ENCODE measurements around the gene LRCH4. TPM values are rescaled to one million over a fixed set of nuclear protein-coding genes. Genes with fewer than 3 reads are reported as not detected.
"Not testable (repeated sequence)": the region's sequence is repeated elsewhere in the genome, so short reads cannot be mapped to it uniquely, and the experiment has no call there.

Gene LRCH4
- polyA plus RNA-seq, 6 donors from 2014 or later, result 81.4 to 172 (median 106) TPM

DNA sequence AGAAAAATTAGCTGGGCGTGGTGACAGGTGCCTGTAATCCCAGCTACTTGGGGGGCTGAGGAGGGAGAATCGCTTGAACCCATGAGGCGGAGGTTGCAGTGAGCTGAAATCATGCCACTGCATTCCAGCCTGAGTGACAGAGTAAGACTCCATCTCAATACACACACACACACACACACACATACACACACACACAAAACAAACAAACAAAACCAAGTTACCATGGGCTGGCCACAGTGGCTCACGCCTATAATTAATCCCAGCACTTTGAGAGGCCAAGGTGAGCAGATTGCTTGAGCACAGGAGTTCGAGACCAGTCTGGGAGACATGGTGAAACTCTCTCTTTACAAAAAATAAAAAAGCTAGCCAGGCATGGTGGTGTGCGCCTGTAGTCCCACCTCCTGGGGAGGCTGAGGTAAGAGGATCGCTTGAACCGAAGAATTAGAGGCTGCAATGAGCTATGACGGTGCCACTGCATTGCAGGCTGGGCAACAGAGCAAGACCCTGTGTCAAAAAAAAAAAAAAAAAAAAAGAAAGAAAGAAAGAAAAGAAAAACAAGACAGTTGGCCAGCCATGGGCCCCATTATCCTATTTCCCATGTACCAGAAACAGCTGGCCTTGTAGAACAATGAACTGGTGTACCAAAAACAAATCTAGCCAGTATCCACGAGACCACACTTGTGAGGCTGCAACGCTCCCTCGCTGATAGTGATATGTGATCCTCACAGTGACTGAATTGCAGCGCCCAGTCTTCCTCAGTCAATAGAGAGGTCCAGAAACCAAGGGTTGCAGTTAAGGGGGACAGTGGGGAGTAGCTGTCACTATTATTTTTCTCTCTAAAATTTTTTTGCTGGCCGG lies 53.5 kb downstream of the LRCH4 start:
- peaks cover 0 to 12% (median 10%) of the 10 kb centered on the region in 3 donors for H3K27me3 Mint-ChIP-seq
- peak overlapping the region in 1 of 6 donors; percentile 52 for H3K27ac Mint-ChIP-seq
- H3K4me3 Mint-ChIP-seq, result no peak overlapping the region
- no peak for ATAC-seq (ENCODE audit: low read depth in 2 of 2)
- no peaks in the 10 kb centered on the region for H3K36me3 Mint-ChIP-seq
- no peaks in the 10 kb centered on the region for H3K9me3 Mint-ChIP-seq
- no peaks in the 10 kb centered on the region for H3K4me1 Mint-ChIP-seq
- no peak for DNase-seq

DNA sequence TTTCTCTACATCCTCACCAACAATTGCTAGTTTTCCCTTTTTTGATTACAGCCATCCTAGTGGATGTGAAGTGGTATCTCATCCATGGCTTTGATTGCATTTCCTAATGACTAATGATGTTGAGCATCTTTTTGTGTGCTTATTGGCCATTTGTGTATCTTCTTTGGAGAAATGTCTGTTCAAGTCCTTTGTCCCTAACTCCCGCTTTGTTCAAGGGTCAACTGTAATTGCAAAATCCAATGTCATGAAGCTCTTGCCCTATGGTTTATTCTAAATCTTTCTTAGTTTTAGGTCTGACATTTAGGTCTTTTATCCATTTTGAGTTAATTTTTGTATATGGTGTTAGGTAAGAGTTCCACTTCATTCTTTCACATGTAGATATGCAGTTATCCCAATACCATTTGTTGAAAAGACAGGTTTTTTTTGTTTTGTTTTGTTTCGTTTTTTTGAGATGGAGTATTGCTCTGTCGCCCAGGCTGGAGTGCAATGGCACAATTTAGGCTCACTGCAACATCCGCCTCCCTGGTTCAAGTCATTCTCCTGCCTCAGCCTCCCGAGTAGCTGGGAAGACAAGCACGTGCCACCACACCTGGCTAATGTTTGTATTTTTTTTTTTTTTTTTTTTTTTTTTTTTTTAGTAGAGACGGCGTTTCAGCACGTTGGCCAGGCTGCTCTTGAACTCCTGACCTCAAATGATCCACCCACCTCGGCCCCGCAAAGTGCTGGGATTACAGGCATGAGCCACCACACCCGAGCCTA lies 57.6 kb downstream of the LRCH4 start:
- H3K36me3 Mint-ChIP-seq; DNase-seq; H3K4me3 Mint-ChIP-seq; ATAC-seq (ENCODE audit: low read depth in 2 of 2); H3K27ac Mint-ChIP-seq; H3K4me1 Mint-ChIP-seq; H3K9me3 Mint-ChIP-seq: not testable (repeated sequence)
- H3K27me3 Mint-ChIP-seq, result peaks cover 0 to 10% (median 10%) of the 10 kb centered on the region in 3 donors

Other genes starting within 250 kb of the LRCH4 start
- gene PILRB, start 228.0 kb downstream of the LRCH4 start, polyA plus RNA-seq (ENCODE audit: low read depth in 6 of 6), result 10 to 100 TPM in 2 of 6 donors, 1 to 10 TPM in 4; 3.5 to 28.7 (median 7.0) TPM
- gene PILRA, start 212.6 kb downstream of the LRCH4 start, polyA plus RNA-seq (ENCODE audit: low read depth in 6 of 6), result 1 to 10 TPM in 1 of 6 donors, under 1 TPM in 4, not detected in 1; 0.53 to 1.8 (median 0.53) TPM
- 10 to 100 TPM in 5 of 6 donors, 1 to 10 TPM in 1; 9.4 to 24.9 (median 13.3) TPM for gene ZCWPW1, start 157.4 kb downstream of the LRCH4 start, polyA plus RNA-seq (ENCODE audit: low read depth in 6 of 6)
- gene MEPCE, start 156.3 kb downstream of the LRCH4 start, polyA plus RNA-seq (ENCODE audit: low read depth in 6 of 6), result 10 to 100 TPM; 10.9 to 24.6 (median 19.5) TPM
- gene PPP1R35, start 149.6 kb downstream of the LRCH4 start, polyA plus RNA-seq (ENCODE audit: low read depth in 6 of 6), result 10 to 100 TPM; 21.8 to 46.8 (median 27.5) TPM
- under 1 TPM in 1 of 6 donors, not detected in 5; 0.45 TPM for gene SPACDR, start 121.9 kb downstream of the LRCH4 start, polyA plus RNA-seq (ENCODE audit: low read depth in 6 of 6)
- gene TSC22D4, start 106.9 kb downstream of the LRCH4 start, polyA plus RNA-seq (ENCODE audit: low read depth in 6 of 6), result 10 to 100 TPM; 17.5 to 23.6 (median 20.7) TPM
- not detected for gene NYAP1, start 102.2 kb downstream of the LRCH4 start, polyA plus RNA-seq (ENCODE audit: low read depth in 6 of 6)
- 1 to 10 TPM in 5 of 6 donors, not detected in 1; 3.1 to 5.9 (median 4.1) TPM for gene AGFG2, start 46.9 kb downstream of the LRCH4 start, polyA plus RNA-seq (ENCODE audit: low read depth in 6 of 6)
- gene SAP25, start 12.2 kb downstream of the LRCH4 start, polyA plus RNA-seq (ENCODE audit: low read depth in 6 of 6), result not detected
- gene FBXO24, start 199 bp upstream of the LRCH4 start, polyA plus RNA-seq (ENCODE audit: low read depth in 6 of 6), result 1 to 10 TPM in 2 of 6 donors, under 1 TPM in 3, not detected in 1; 0.13 to 1.7 (median 0.89) TPM
- 1 to 10 TPM in 1 of 6 donors, under 1 TPM in 4, not detected in 1; 0.23 to 1.1 (median 0.86) TPM for gene PCOLCE, start 16.2 kb upstream of the LRCH4 start, polyA plus RNA-seq (ENCODE audit: low read depth in 6 of 6)
- gene MOSPD3, start 26.4 kb upstream of the LRCH4 start, polyA plus RNA-seq (ENCODE audit: low read depth in 6 of 6), result 10 to 100 TPM in 5 of 6 donors, 1 to 10 TPM in 1; 7.7 to 18.2 (median 13.1) TPM
- 1 to 10 TPM in 1 of 6 donors, under 1 TPM in 3, not detected in 2; 0.58 to 1.3 (median 0.65) TPM for gene TFR2, start 55.4 kb upstream of the LRCH4 start, polyA plus RNA-seq (ENCODE audit: low read depth in 6 of 6)
- gene ACTL6B, start 70.3 kb upstream of the LRCH4 start, polyA plus RNA-seq (ENCODE audit: low read depth in 6 of 6), result not detected
- gene GNB2, start 87.6 kb upstream of the LRCH4 start, polyA plus RNA-seq (ENCODE audit: low read depth in 6 of 6), result 10 to 100 TPM; 46.2 to 65.4 (median 56.2) TPM
- gene GIGYF1, start 108.1 kb upstream of the LRCH4 start, polyA plus RNA-seq (ENCODE audit: low read depth in 6 of 6), result 1 to 10 TPM in 4 of 6 donors, under 1 TPM in 2; 0.69 to 2.9 (median 1.2) TPM
- 10 to 100 TPM; 25.3 to 41.0 (median 34.6) TPM for gene POP7, start 120.0 kb upstream of the LRCH4 start, polyA plus RNA-seq (ENCODE audit: low read depth in 6 of 6)
- gene EPO, start 134.3 kb upstream of the LRCH4 start, polyA plus RNA-seq (ENCODE audit: low read depth in 6 of 6), result not detected
- gene ZAN, start 147.5 kb upstream of the LRCH4 start, polyA plus RNA-seq (ENCODE audit: low read depth in 6 of 6), result not detected
- gene EPHB4, start 241.4 kb upstream of the LRCH4 start, polyA plus RNA-seq (ENCODE audit: low read depth in 6 of 6), result under 1 TPM in 4 of 6 donors, not detected in 2; 0.19 to 0.69 (median 0.47) TPM